Activated B cell treated with CpG ODN at 0.5 μM for 24 hours (primary cell): ENCODE results near the gene TEX35. TPM values are rescaled to one million over a fixed set of nuclear protein-coding genes. Genes with fewer than 3 reads are reported as not detected.

Experiments
- ATAC-seq: fragments of 200-7000 bp; cut with Tn5 transposase; one replicate; pipeline ENCODE4 v1.10.0; 2021; ENCODE audit warnings: low read depth, mild to moderate bottlenecking, moderate library complexity
- CTCF ChIA-PET: fragments of 350-600 bp; sonication (Branson Sonifier 250); formaldehyde crosslinking; loops from one replicate; lab custom pipeline; 2021; ENCODE audit warnings: antibody characterized with exemption; lab: Charles Lee
- POLR2A ChIA-PET: fragments of 350-600 bp; sonication (Branson Sonifier 250); formaldehyde crosslinking; loops from one replicate; lab custom pipeline; 2021; ENCODE audit warnings: antibody characterized with exemption; lab: Charles Lee
- DNase-seq: peaks from one replicate; pipeline ENCODE4 v3.0.0; 2022
- H3K27ac Mint-ChIP-seq: one replicate; pipeline ENCODE4 v1.8.0; 2020; ENCODE audit warnings: mixed read lengths
- H3K27me3 Mint-ChIP-seq: one replicate; pipeline ENCODE4 v1.8.0; 2021; ENCODE audit warnings: mixed read lengths
- H3K36me3 Mint-ChIP-seq: one replicate; pipeline ENCODE4 v1.8.0; 2021; ENCODE audit warnings: low read depth, mixed read lengths
- H3K4me1 Mint-ChIP-seq: one replicate; pipeline ENCODE4 v1.8.0; 2021; ENCODE audit warnings: mixed read lengths
- H3K4me3 Mint-ChIP-seq: one replicate; pipeline ENCODE4 v1.8.0; 2020; ENCODE audit warnings: mild to moderate bottlenecking, mixed read lengths
- H3K9me3 Mint-ChIP-seq: one replicate; pipeline ENCODE4 v1.8.0; 2020; ENCODE audit warnings: mixed read lengths
- CTCF ChIP-seq: fragments of 200-600 bp; IDR thresholded peaks from one replicate; pipeline ENCODE4 v1.8.0; 2022; ENCODE audit warnings: antibody characterized with exemption, mild to moderate bottlenecking
- intact Hi-C: fragments of 100-400 bp; cut with micrococcal nuclease; formaldehyde crosslinking; loops from one replicate; pipeline ENCODE4 v1.15.1; 2024
- total RNA-seq: library from RNA; stranded (reverse); gene quantifications from 2 replicates; pipeline ENCODE4 v1.2.3, GENCODE V29; 2022

Gene TEX35
- total RNA-seq, 1 donor from 2014 or later = not detected

DNA sequence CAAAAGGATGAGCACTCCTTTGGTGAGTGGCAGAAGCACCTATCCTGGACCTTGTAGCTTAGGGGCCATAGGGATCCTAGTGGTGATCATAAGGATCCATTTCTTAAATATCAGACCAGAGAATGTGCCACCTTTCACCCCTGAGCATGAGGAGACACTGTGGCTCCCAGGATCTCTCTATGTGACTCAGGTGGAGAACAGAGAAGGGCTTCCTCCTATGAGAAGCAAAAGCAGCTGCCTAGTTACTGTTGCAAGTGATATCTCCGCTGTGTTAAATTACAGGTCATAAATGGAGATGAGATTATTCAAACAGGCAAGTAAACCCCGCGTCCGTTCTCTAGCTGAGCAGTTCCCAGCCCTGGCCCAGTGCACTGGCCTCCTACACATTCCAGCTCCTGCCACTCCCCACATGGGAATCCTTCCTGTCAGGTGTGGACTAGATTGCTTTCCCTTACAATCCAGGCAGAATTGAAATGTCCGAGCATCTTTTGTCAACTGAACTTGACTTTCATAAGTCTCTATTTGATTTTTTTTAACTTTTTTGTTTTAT is 42.4 kb upstream of the TEX35 start:
- CTCF ChIA-PET = no interaction called here

GRCh38 chr1:178472531-178472930 is 40.4 kb upstream of the TEX35 start:
- H3K4me1 Mint-ChIP-seq = no peaks in the 10 kb centered on the region

More for the DNA sequence above, 42.4 kb upstream of the TEX35 start:
- intact Hi-C loops = no loop called here
- DNase-seq = no peak
- H3K4me1 Mint-ChIP-seq = no peaks in the 10 kb centered on the region
- H3K36me3 Mint-ChIP-seq = no peaks in the 10 kb centered on the region
- no peak for TF ChIP-seq CTCF
- no peaks in the 10 kb centered on the region for H3K9me3 Mint-ChIP-seq
- no peak overlapping the region for H3K4me3 Mint-ChIP-seq
- H3K27ac Mint-ChIP-seq = no peak overlapping the region
- no peak for ATAC-seq
- H3K27me3 Mint-ChIP-seq = peaks cover 8% of the 10 kb centered on the region
- POLR2A ChIA-PET = no interaction called here

GRCh38 chr1:178477373-178477772 is 35.5 kb upstream of the TEX35 start:
- CTCF ChIA-PET = no interaction called here
- H3K27me3 Mint-ChIP-seq = peaks cover 12% of the 10 kb centered on the region

More at GRCh38 chr1:178472531-178472930, 40.4 kb upstream of the TEX35 start:
- Mint-ChIP-seq H3K4me3 (no peak overlapping the region), H3K27me3 (peaks cover 8% of the 10 kb centered on the region), H3K9me3 (no peaks in the 10 kb centered on the region), H3K27ac (no peak overlapping the region), H3K36me3 (no peaks in the 10 kb centered on the region)
- no peak for ATAC-seq
- no peak for DNase-seq
- TF ChIP-seq CTCF = no peak
- ChIA-PET CTCF (no interaction called here), POLR2A (no interaction called here)
- intact Hi-C loops = no loop called here

GRCh38 chr1:178477841-178478240 is 35.1 kb upstream of the TEX35 start:
- no peak for TF ChIP-seq CTCF
- ChIA-PET POLR2A (no interaction called here), CTCF (no interaction called here)
- H3K36me3 Mint-ChIP-seq = no peaks in the 10 kb centered on the region
- peaks cover 9% of the 10 kb centered on the region for H3K27me3 Mint-ChIP-seq
- no peak overlapping the region for H3K27ac Mint-ChIP-seq
- no peak for DNase-seq
- H3K9me3 Mint-ChIP-seq = no peaks in the 10 kb centered on the region
- H3K4me3 Mint-ChIP-seq = no peak overlapping the region
- intact Hi-C loops = no loop called here
- H3K4me1 Mint-ChIP-seq = no peaks in the 10 kb centered on the region
- ATAC-seq = no peak

More at GRCh38 chr1:178477373-178477772, 35.5 kb upstream of the TEX35 start:
- no peak for DNase-seq
- H3K36me3 Mint-ChIP-seq = no peaks in the 10 kb centered on the region
- no peak overlapping the region for H3K27ac Mint-ChIP-seq
- H3K4me1 Mint-ChIP-seq = no peaks in the 10 kb centered on the region
- intact Hi-C loops = no loop called here
- POLR2A ChIA-PET = no interaction called here
- ATAC-seq = no peak
- H3K4me3 Mint-ChIP-seq = no peak overlapping the region
- no peaks in the 10 kb centered on the region for H3K9me3 Mint-ChIP-seq
- no peak for TF ChIP-seq CTCF

GRCh38 chr1:178483251-178483957 is 29.5 kb upstream of the TEX35 start:
- H3K9me3 Mint-ChIP-seq = no peaks in the 10 kb centered on the region
- ATAC-seq (no peak), DNase-seq (no peak)
- ChIA-PET CTCF (no interaction called here), POLR2A (interaction anchor here (0.5 kb wide), 1 partner anchor 126 kb away, joined by 4 read pairs; no protein-coding TSS in a partner anchor)
- no peak overlapping the region for H3K4me3 Mint-ChIP-seq
- intact Hi-C loops = no loop called here
- no peak for TF ChIP-seq CTCF
- H3K27me3 Mint-ChIP-seq = peaks cover 8% of the 10 kb centered on the region
- H3K27ac Mint-ChIP-seq = peak overlapping the region; percentile 31
- no peaks in the 10 kb centered on the region for H3K36me3 Mint-ChIP-seq
- H3K4me1 Mint-ChIP-seq = peaks cover 34% of the 10 kb centered on the region
